Neural progenitor cell (in vitro differentiated cells): Measurements from ENCODE around the gene SRSF7. TPM values are rescaled to one million over a fixed set of nuclear protein-coding genes. Genes with fewer than 3 reads are reported as not detected.

Source experiments
- DNase-seq: peaks from one replicate; pipeline ENCODE4 v3.0.0-alpha.2; 2016; ENCODE audit warnings: low spot score
- H2AFZ ChIP-seq: fragments of 200-600 bp; sonication (generic); replicated peaks from 2 replicates; pipeline ENCODE4 v1.6.1; 2016; ENCODE audit warnings: antibody characterized with exemption
- H3F3A ChIP-seq: fragments of 200-600 bp; sonication (generic); 2 replicates; pipeline ENCODE4 v1.6.1; 2016; ENCODE audit warnings: antibody characterized with exemption, low read depth
- H3K27ac ChIP-seq: fragments of 200-600 bp; sonication (generic); 2 replicates; pipeline ENCODE4 v1.5.1; 2016; ENCODE audit warnings: mild to moderate bottlenecking
- H3K27me3 ChIP-seq: fragments of 200-600 bp; sonication (generic); 2 replicates; pipeline ENCODE4 v1.6.1; 2016; ENCODE audit warnings: mild to moderate bottlenecking, moderate library complexity
- H3K36me3 ChIP-seq: fragments of 200-600 bp; sonication (generic); 2 replicates; pipeline ENCODE4 v1.5.1; 2016
- H3K4me1 ChIP-seq: fragments of 200-600 bp; sonication (generic); 2 replicates; pipeline ENCODE4 v1.6.1; 2016; ENCODE audit warnings: mixed run types
- H3K4me2 ChIP-seq: fragments of 200-600 bp; sonication (generic); 2 replicates; pipeline ENCODE4 v1.6.1; 2016
- H3K4me3 ChIP-seq: fragments of 200-600 bp; sonication (generic); 2 replicates; pipeline ENCODE4 v1.5.1; 2016
- H3K79me2 ChIP-seq: fragments of 200-600 bp; sonication (generic); 2 replicates; pipeline ENCODE4 v1.6.1; 2016; ENCODE audit warnings: low read depth
- H3K9ac ChIP-seq: fragments of 200-600 bp; sonication (generic); 2 replicates; pipeline ENCODE4 v1.6.1; 2016
- H3K9me3 ChIP-seq: fragments of 200-600 bp; sonication (generic); 2 replicates; pipeline ENCODE4 v1.5.1; 2016; ENCODE audit warnings: low read depth
- H4K20me1 ChIP-seq: fragments of 200-600 bp; sonication (generic); 2 replicates; pipeline ENCODE4 v1.6.1; 2016; ENCODE audit warnings: low read depth
- H3K27ac Mint-ChIP-seq: 3 replicates; pipeline ENCODE4 v1.8.0; 2021; ENCODE audit warnings: mixed read lengths
- H3K27me3 Mint-ChIP-seq: 2 replicates; pipeline ENCODE4 v1.8.0; 2022; ENCODE audit warnings: low read depth, mild to moderate bottlenecking, inconsistent platforms, moderate library complexity, mixed read lengths; ENCODE audit not compliant: insufficient read depth
- H3K36me3 Mint-ChIP-seq: 3 replicates; pipeline ENCODE4 v1.8.0; 2021; ENCODE audit warnings: mixed read lengths
- H3K4me1 Mint-ChIP-seq: 3 replicates; pipeline ENCODE4 v1.8.0; 2021; ENCODE audit warnings: mixed read lengths
- H3K4me3 Mint-ChIP-seq: 3 replicates; pipeline ENCODE4 v1.8.0; 2021; ENCODE audit warnings: mild to moderate bottlenecking, moderate library complexity, mixed read lengths
- H3K9me3 Mint-ChIP-seq: 3 replicates; pipeline ENCODE4 v1.8.0; 2020; ENCODE audit warnings: mixed read lengths
- CTCF ChIP-seq: fragments of 200-600 bp; sonication (generic); IDR thresholded peaks from 2 replicates; pipeline ENCODE4 v1.5.1; 2017; ENCODE audit warnings: antibody characterized with exemption, mild to moderate bottlenecking
- EZH2 ChIP-seq: fragments of 200-600 bp; sonication (generic); IDR thresholded peaks from 2 replicates; pipeline ENCODE4 v1.6.1; 2017; ENCODE audit warnings: antibody characterized with exemption, mild to moderate bottlenecking, moderate library complexity
- EZH2phosphoT487 ChIP-seq: fragments of 200-600 bp; sonication (generic); IDR thresholded peaks from 2 replicates; pipeline ENCODE4 v1.6.1; 2017; ENCODE audit warnings: antibody characterized with exemption
- total RNA-seq: library from RNA; depleted of rRNA; stranded (reverse); fragments of >200 nt; gene quantifications from 2 replicates; pipeline ENCODE4 v1.2.3, GENCODE V29; 2015; ENCODE audit warnings: low replicate concordance

SRSF7 gene
- total RNA-seq, 1 donor from 2014 or later: 307 TPM

GRCh38 chr2:38750011-38750890 is 910 bp downstream of the SRSF7 start:
- DNase-seq: peak; percentile 63
- Mint-ChIP-seq H3K9me3 (peaks cover 2% of the 10 kb centered on the region), H3K27ac (peak overlapping the region; percentile 98), H3K27me3 (peaks cover 4% of the 10 kb centered on the region), H3K36me3 (peaks cover 44% of the 10 kb centered on the region), H3K4me3 (peak overlapping the region; percentile 100), H3K4me1 (peaks cover 38% of the 10 kb centered on the region)
- Histone ChIP-seq H4K20me1 (peaks cover 54% of the 10 kb centered on the region), H3F3A (peaks cover 62% of the 10 kb centered on the region), H2AFZ (no peak overlapping the region), H3K9ac (peak overlapping the region; percentile 83), H3K79me2 (peaks cover 59% of the 10 kb centered on the region), H3K4me3 (peak overlapping the region; percentile 83), H3K27ac (peak overlapping the region; percentile 68), H3K36me3 (peaks cover 43% of the 10 kb centered on the region), H3K9me3 (no peaks in the 10 kb centered on the region), H3K4me1 (peaks cover 33% of the 10 kb centered on the region), H3K27me3 (no peaks in the 10 kb centered on the region), H3K4me2 (peak overlapping the region; percentile 87)
- no peak for TF ChIP-seq EZH2phosphoT487
- no peak for TF ChIP-seq EZH2
- no peak for TF ChIP-seq CTCF

DNA sequence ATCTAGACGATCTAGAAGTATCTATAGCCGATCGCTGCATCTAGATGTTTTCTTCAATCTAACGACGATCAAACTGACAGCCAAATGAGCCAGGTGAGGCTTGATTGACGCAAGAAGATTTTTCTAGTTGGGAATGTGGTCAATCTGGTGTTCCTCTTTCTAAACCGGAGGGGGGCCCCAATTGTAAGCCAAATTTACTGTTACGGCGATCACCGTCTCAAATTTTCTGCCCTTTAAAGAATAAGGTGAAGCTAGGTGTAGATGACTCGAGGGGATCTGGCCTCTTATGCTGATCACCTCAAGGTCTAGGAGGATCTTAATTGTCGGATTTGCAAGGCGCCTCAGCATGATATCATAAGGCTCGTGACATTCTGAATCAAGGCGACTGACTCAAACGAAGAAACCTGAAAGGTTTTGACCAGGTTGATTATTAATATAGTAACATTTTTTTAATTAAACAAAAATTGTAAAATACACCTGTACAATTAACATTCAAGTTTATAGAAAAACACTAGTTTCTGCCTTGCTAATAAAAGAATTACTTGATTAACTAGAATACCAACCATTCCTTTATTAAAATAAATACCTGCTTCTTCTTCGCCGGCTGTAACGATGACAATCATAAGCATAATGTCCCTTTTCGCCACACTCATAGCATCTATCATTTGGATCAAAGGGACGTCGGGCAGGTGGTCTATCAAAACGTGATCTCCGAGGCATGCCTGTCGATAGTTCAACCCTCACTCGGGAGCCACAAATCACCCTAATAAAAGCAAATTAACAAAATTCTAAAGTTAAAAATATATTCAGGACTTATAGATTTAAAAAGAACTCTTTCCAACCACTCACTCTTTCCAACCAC is 2.0 kb downstream of the SRSF7 start:
- H3K4me1 ChIP-seq: peaks cover 33% of the 10 kb centered on the region
- Mint-ChIP-seq H3K36me3 (peaks cover 55% of the 10 kb centered on the region), H3K4me3 (peak overlapping the region; percentile 100), H3K9me3 (peaks cover 2% of the 10 kb centered on the region), H3K4me1 (peaks cover 38% of the 10 kb centered on the region), H3K27me3 (peaks cover 4% of the 10 kb centered on the region), H3K27ac (no peak overlapping the region)
- H3K27ac ChIP-seq: no peak overlapping the region
- no peaks in the 10 kb centered on the region for H3K9me3 ChIP-seq
- TF ChIP-seq EZH2: no peak
- no peak for TF ChIP-seq EZH2phosphoT487
- no peak for TF ChIP-seq CTCF
- peak overlapping the region; percentile 83 for H3K9ac ChIP-seq
- peaks cover 54% of the 10 kb centered on the region for H3K36me3 ChIP-seq
- H2AFZ ChIP-seq: no peak overlapping the region
- peak overlapping the region; percentile 87 for H3K4me2 ChIP-seq
- H3K79me2 ChIP-seq: peaks cover 70% of the 10 kb centered on the region
- peaks cover 73% of the 10 kb centered on the region for H3F3A ChIP-seq
- DNase-seq: no peak
- no peaks in the 10 kb centered on the region for H3K27me3 ChIP-seq
- peak overlapping the region; percentile 83 for H3K4me3 ChIP-seq
- peaks cover 65% of the 10 kb centered on the region for H4K20me1 ChIP-seq

GRCh38 chr2:38748391-38748790 is 2.8 kb downstream of the SRSF7 start:
- Histone ChIP-seq H3K4me1 (peaks cover 33% of the 10 kb centered on the region), H3K27me3 (no peaks in the 10 kb centered on the region), H2AFZ (no peak overlapping the region), H4K20me1 (peaks cover 72% of the 10 kb centered on the region), H3K4me3 (peak overlapping the region; percentile 83), H3K27ac (no peak overlapping the region), H3K9ac (peak overlapping the region; percentile 4), H3K4me2 (peak overlapping the region; percentile 87), H3K9me3 (no peaks in the 10 kb centered on the region), H3F3A (peaks cover 81% of the 10 kb centered on the region), H3K36me3 (peaks cover 62% of the 10 kb centered on the region), H3K79me2 (peaks cover 78% of the 10 kb centered on the region)
- no peak for TF ChIP-seq CTCF
- no peak for TF ChIP-seq EZH2phosphoT487
- TF ChIP-seq EZH2: no peak
- DNase-seq: no peak
- H3K4me1 Mint-ChIP-seq: peaks cover 38% of the 10 kb centered on the region
- H3K4me3 Mint-ChIP-seq: no peak overlapping the region
- H3K36me3 Mint-ChIP-seq: peaks cover 61% of the 10 kb centered on the region
- H3K9me3 Mint-ChIP-seq: peaks cover 2% of the 10 kb centered on the region
- no peak overlapping the region for H3K27ac Mint-ChIP-seq
- peaks cover 4% of the 10 kb centered on the region for H3K27me3 Mint-ChIP-seq
